HG03108 (cell line): Measurements from ENCODE around the gene PCDHA4.
"Not testable (repeated sequence)": the region's sequence is repeated elsewhere in the genome, so short reads cannot be mapped to it uniquely, and the experiment has no call there.

Experiments
- ATAC-seq: cut with Tn5 transposase; IDR thresholded peaks from one replicate; pipeline ENCODE4 v1.9.1; 2021; ENCODE audit warnings: moderate library complexity; ENCODE audit not compliant: unreplicated experiment

Gene PCDHA4

GRCh38 chr5:140806834-140807775, at the start of gene PCDHA4:
TSS of gene PCDHA4 (plus strand) at chr5:140807068.
- no peak for ATAC-seq

- no peak for ATAC-seq
Measured at GRCh38 chr5:140764177-140764973, 42.5 kb upstream of the PCDHA4 start.

- ATAC-seq: no peak
Measured at GRCh38 chr5:140767444-140767843, 39.4 kb upstream of the PCDHA4 start.

- ATAC-seq: no peak
Measured at GRCh38 chr5:140780512-140780911, 26.4 kb upstream of the PCDHA4 start.

GRCh38 chr5:140785905-140786686, 20.8 kb upstream of the PCDHA4 start, which contains the start of gene PCDHA1:
TSS of gene PCDHA1 (plus strand) at chr5:140786140.
- no peak for ATAC-seq

GRCh38 chr5:140787422-140787821, 19.4 kb upstream of the PCDHA4 start:
- not testable (repeated sequence) for ATAC-seq

- not testable (repeated sequence) for ATAC-seq
Measured at GRCh38 chr5:140787849-140788504, 18.9 kb upstream of the PCDHA4 start.

GRCh38 chr5:140791089-140791488, 15.8 kb upstream of the PCDHA4 start:
- ATAC-seq: no peak

- no peak for ATAC-seq
Measured at GRCh38 chr5:140794595-140795258, 12.1 kb upstream of the PCDHA4 start, which contains the start of gene PCDHA2. TSS of gene PCDHA2 (plus strand) at chr5:140794852.

GRCh38 chr5:140795259-140795641, 11.6 kb upstream of the PCDHA4 start:
- no peak for ATAC-seq

- ATAC-seq: not testable (repeated sequence)
Measured at GRCh38 chr5:140796072-140796717, 10.7 kb upstream of the PCDHA4 start.

GRCh38 chr5:140796718-140797095, 10.2 kb upstream of the PCDHA4 start:
- no peak for ATAC-seq

- no peak for ATAC-seq
Measured at GRCh38 chr5:140800816-140801493, 5.9 kb upstream of the PCDHA4 start, which contains the start of gene PCDHA3. TSS of gene PCDHA3 (plus strand) at chr5:140801057.

GRCh38 chr5:140801494-140801841, 5.4 kb upstream of the PCDHA4 start:
- no peak for ATAC-seq

GRCh38 chr5:140802381-140802780, 4.5 kb upstream of the PCDHA4 start:
- ATAC-seq: not testable (repeated sequence)

- ATAC-seq: no peak
Measured at GRCh38 chr5:140802781-140803271, 4.0 kb upstream of the PCDHA4 start.

- not testable (repeated sequence) for ATAC-seq
Measured at GRCh38 chr5:140808241-140808888, 1.5 kb downstream of the PCDHA4 start.

GRCh38 chr5:140808889-140809291, 2.0 kb downstream of the PCDHA4 start:
- no peak for ATAC-seq
